WI38 (cell line): Measurements from ENCODE around the gene KLHL3.

Experiments used
- H3K4me3 ChIP-seq: 2 replicates; pipeline ENCODE4 v1.5.1; 2011; ENCODE audit warnings: low read depth, mild to moderate bottlenecking, control low read depth, low read length
- TF ChIP-seq, protein P1 (sequence below): IDR thresholded peaks from 2 replicates; pipeline ENCODE4 v1.5.1; 2012; ENCODE audit warnings: low read depth, mild to moderate bottlenecking, control low read depth, low read length

The KLHL3 gene

GRCh38 chr5:137693951-137694721, 41.8 kb downstream of the KLHL3 start:
- no peak overlapping the region for H3K4me3 ChIP-seq
- TF ChIP-seq, protein P1, sequence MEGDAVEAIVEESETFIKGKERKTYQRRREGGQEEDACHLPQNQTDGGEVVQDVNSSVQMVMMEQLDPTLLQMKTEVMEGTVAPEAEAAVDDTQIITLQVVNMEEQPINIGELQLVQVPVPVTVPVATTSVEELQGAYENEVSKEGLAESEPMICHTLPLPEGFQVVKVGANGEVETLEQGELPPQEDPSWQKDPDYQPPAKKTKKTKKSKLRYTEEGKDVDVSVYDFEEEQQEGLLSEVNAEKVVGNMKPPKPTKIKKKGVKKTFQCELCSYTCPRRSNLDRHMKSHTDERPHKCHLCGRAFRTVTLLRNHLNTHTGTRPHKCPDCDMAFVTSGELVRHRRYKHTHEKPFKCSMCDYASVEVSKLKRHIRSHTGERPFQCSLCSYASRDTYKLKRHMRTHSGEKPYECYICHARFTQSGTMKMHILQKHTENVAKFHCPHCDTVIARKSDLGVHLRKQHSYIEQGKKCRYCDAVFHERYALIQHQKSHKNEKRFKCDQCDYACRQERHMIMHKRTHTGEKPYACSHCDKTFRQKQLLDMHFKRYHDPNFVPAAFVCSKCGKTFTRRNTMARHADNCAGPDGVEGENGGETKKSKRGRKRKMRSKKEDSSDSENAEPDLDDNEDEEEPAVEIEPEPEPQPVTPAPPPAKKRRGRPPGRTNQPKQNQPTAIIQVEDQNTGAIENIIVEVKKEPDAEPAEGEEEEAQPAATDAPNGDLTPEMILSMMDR, result no peak

- TF ChIP-seq, protein P1, result no peak
These were observed 42.5 kb downstream of the KLHL3 start for GRCh38 chr5:137693307-137693950.

GRCh38 chr5:137689306-137689705, 46.6 kb downstream of the KLHL3 start:
- TF ChIP-seq, protein P1, result no peak

More at GRCh38 chr5:137693307-137693950, 42.5 kb downstream of the KLHL3 start:
- no peak overlapping the region for H3K4me3 ChIP-seq

DNA sequence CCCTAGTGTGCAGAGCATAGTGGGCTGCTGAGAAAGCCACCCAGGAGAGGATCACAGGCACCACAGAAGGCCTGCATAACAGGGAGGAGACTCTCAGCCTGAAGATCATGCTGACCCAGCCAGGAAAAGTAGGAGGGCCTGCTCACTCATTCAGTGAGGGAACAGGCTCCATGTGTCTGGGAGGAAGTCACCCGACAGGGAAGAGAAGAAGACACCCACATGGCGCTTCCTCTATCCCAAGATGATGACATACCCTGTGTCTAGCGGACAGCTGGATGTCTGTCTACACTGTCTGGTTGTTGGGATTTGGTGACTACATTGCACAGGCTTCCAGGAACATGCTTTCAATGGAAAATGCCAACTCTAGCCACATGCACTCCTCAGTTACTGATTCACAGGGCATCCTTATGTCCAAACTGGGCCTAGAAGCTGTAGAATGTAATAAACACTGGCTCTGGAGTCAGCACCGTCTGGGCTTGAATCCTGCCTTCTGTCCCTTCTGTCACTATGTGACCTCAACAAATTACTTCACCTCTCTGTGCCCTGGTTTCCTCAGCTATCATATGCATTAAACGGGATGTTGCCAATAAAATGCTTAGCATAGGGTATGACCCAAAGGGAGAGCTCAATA, 47.6 kb downstream of the KLHL3 start:
- no peak overlapping the region for H3K4me3 ChIP-seq
- TF ChIP-seq, protein P1, result no peak

More at GRCh38 chr5:137689306-137689705, 46.6 kb downstream of the KLHL3 start:
- no peak overlapping the region for H3K4me3 ChIP-seq

DNA sequence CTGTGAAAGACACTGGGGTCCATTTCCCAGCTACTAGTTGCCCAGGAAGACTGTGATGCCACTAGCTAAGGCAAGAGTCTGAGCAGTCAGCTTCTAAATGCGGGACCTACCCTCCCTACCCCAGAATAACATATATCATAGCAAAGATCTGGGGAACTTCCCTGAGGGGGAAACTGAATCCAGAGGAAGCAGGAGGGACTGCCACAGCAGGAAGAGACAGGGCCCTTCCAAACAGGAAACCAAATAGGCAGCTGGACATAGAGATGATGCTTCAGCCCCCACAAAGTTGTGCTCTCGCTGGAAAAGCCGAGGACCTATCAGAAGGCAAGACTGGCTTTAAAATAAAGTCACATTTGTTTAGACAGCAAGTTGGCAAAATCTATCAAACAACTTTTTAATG, 51.1 kb downstream of the KLHL3 start:
- TF ChIP-seq, protein P1, result no peak

DNA sequence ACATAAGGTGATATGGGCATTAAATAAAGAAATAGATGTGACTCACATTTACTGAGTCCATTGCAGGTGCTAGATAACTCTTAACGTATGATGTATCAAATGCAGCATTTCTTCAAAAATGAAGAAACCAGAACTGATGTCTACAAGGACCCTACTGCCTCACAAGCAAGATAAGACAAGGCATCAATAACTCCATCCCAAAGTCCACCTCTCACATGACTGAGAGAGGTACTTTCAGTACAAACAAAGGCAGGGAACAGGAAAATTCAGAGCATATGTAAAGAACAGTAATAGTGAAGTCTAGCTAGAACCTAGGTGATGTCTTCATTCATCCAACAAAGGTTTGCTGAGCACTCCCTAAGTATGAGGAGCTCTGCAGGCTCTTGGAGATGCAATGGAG, 54.7 kb downstream of the KLHL3 start:
- TF ChIP-seq, protein P1, result no peak
- no peak overlapping the region for H3K4me3 ChIP-seq

More for the DNA sequence above, 51.1 kb downstream of the KLHL3 start:
- no peak overlapping the region for H3K4me3 ChIP-seq

DNA sequence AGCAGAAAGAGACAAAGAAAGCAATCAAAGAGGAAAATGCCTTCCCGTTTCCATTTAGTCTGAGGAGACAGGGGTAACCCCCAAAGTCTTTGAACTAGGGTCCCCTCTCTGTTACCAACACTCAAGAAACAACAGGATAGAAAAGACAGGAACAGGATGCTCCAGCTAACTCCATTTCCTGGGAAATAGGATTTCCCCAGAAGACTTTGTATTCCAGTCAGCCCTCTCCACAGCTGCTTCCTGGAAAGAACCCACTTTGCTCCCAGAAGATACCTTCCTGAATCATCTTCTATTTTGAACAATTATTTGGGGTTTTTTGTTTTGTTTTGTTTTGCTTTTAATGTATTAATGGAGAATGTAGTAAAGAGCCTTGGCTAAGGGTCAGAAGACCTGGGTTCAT, 56.0 kb downstream of the KLHL3 start:
- H3K4me3 ChIP-seq, result no peak overlapping the region
- TF ChIP-seq, protein P1, result no peak
